Loucy (cell line): ENCODE data around the gene USPL1.

ENCODE experiments used
- EZH2phosphoT487 ChIP-seq: fragments of 200-600 bp; IDR thresholded peaks from 2 replicates; pipeline ENCODE4 v1.6.1; 2018; ENCODE audit warnings: antibody characterized with exemption, mild to moderate bottlenecking, moderate library complexity, borderline replicate concordance
- TF ChIP-seq, protein P1 (sequence below): fragments of 200-600 bp; sonication (generic); conservative IDR thresholded peaks from 2 replicates; pipeline ENCODE4 v1.5.1; 2014; ENCODE audit warnings: mild to moderate bottlenecking, antibody characterized with exemption, low read length

- TF ChIP-seq, protein P1, sequence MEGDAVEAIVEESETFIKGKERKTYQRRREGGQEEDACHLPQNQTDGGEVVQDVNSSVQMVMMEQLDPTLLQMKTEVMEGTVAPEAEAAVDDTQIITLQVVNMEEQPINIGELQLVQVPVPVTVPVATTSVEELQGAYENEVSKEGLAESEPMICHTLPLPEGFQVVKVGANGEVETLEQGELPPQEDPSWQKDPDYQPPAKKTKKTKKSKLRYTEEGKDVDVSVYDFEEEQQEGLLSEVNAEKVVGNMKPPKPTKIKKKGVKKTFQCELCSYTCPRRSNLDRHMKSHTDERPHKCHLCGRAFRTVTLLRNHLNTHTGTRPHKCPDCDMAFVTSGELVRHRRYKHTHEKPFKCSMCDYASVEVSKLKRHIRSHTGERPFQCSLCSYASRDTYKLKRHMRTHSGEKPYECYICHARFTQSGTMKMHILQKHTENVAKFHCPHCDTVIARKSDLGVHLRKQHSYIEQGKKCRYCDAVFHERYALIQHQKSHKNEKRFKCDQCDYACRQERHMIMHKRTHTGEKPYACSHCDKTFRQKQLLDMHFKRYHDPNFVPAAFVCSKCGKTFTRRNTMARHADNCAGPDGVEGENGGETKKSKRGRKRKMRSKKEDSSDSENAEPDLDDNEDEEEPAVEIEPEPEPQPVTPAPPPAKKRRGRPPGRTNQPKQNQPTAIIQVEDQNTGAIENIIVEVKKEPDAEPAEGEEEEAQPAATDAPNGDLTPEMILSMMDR, result no peak
- no peak for TF ChIP-seq EZH2phosphoT487
Measured at GRCh38 chr13:30620941-30621340, 3.2 kb downstream of the USPL1 start.
